Gastrocnemius medialis (tissue), 4 donors: Measurements from ENCODE around the gene TTC23.

Experiments
- CTCF ChIP-seq, 5 experiments: fragments of 450-650 bp in 3 of 5; fragments of 200-600 bp in 2 of 5; sonication (generic) in 2 of 5; IDR thresholded peaks in 4 of 5; conservative IDR thresholded peaks in 1 of 5; 1 replicate in 4 of 5; 2 replicates in 1 of 5; pipeline ENCODE4 v1.5.1; 2016 to 2019; ENCODE audit warnings: antibody characterized with exemption in 5 of 5, mild to moderate bottlenecking in 3 of 5, moderate library complexity in 3 of 5
- POLR2A ChIP-seq, 2 donors: fragments of 450-650 bp; IDR thresholded peaks; one replicate each; pipeline ENCODE4 v1.6.1; 2017; ENCODE audit warnings: antibody characterized with exemption in 2 of 2, mild to moderate bottlenecking in 2 of 2, moderate library complexity in 2 of 2

GRCh38 chr15:99098991-99099390, 150.4 kb downstream of the TTC23 start:
- TF ChIP-seq POLR2A (IDR thresholded peaks at IDR 0.05) (no peak), CTCF (IDR thresholded peaks at IDR 0.05 in 4 of 5, conservative IDR thresholded peaks at IDR 0.05 in 1 of 5) (no peak)
